ENCODE measurements around the gene PIK3C3. TPM values are rescaled to one million over a fixed set of nuclear protein-coding genes. Genes with fewer than 3 reads are reported as not detected.

The PIK3C3 gene
- total and polyA plus RNA-seq, 8 donors, result 19.7 to 99.5 (median 36.3) TPM

- Histone ChIP-seq H3K27ac (no peak overlapping the region), H3K9me3 (no peaks in the 10 kb centered on the region), H3K36me3 (no peaks in the 10 kb centered on the region), H3K27me3 (peaks cover 0 to 21% (median under 1%) of the 10 kb centered on the region in 3 donors), H3K4me1 (peaks cover 0 to 2% (median under 1%) of the 10 kb centered on the region in 4 donors), H3K4me3 (no peak overlapping the region)
- no peak for TF ChIP-seq POLR2A (IDR thresholded peaks at IDR 0.05)
- TF ChIP-seq CTCF (IDR thresholded peaks at IDR 0.05), result no peak
- no peak for TF ChIP-seq POLR2AphosphoS5 (IDR thresholded peaks at IDR 0.05)
- TF ChIP-seq EP300 (IDR thresholded peaks at IDR 0.05), result no peak
- DNase-seq, result no peak
- intact Hi-C loops (cut with DNase I; ENCODE audit: low total_unique reads), result no loop called here
- WGBS, 5 donors, result 56 to 75% (median 71%) methylated on average over 2 of the region's 2 CpGs
Measured at GRCh38 chr18:41949206-41949920, 5.7 kb upstream of the PIK3C3 start.

- H3K4me3 ChIP-seq, result peak overlapping the region; percentile 78 to 95 (median 86)
- intact Hi-C loops (cut with DNase I; ENCODE audit: low total_unique reads), result no loop called here
- H3K27me3 ChIP-seq, result no peaks in the 10 kb centered on the region
- no peaks in the 10 kb centered on the region for H3K9me3 ChIP-seq
- H3K36me3 ChIP-seq, result peaks cover 3 to 31% (median 29%) of the 10 kb centered on the region in 4 donors
- peaks cover 16 to 38% (median 30%) of the 10 kb centered on the region in 4 donors for H3K4me1 ChIP-seq
- peak overlapping the region in 4 of 5 donors; percentile 81 to 87 (median 83) for H3K27ac ChIP-seq
- 6 to 7% (median 7%) methylated on average over 11 of the region's 11 CpGs for WGBS, 5 donors
- TF ChIP-seq POLR2A (IDR thresholded peaks at IDR 0.05) (no peak), CTCF (IDR thresholded peaks at IDR 0.05) (no peak), EP300 (IDR thresholded peaks at IDR 0.05) (no peak), POLR2AphosphoS5 (IDR thresholded peaks at IDR 0.05) (no peak)
- peak in 1 of 2 donors; percentile 7 for DNase-seq
Measured at GRCh38 chr18:41955688-41956087, 654 bp downstream of the PIK3C3 start.

GRCh38 chr18:41959045-41959444 is 4.0 kb downstream of the PIK3C3 start:
- DNase-seq, result no peak
- intact Hi-C loops (cut with DNase I; ENCODE audit: low total_unique reads), result no loop called here
- 91 to 98% (median 95%) methylated on average over 1 of the region's 1 CpG for whole genome bisulfite sequencing, 5 donors
- Histone ChIP-seq H3K9me3 (no peaks in the 10 kb centered on the region), H3K4me3 (no peak overlapping the region), H3K36me3 (peaks cover 3 to 53% (median 50%) of the 10 kb centered on the region in 4 donors), H3K4me1 (peaks cover 16 to 44% (median 32%) of the 10 kb centered on the region in 4 donors), H3K27ac (no peak overlapping the region), H3K27me3 (no peaks in the 10 kb centered on the region)
- TF ChIP-seq POLR2AphosphoS5 (IDR thresholded peaks at IDR 0.05) (no peak), POLR2A (IDR thresholded peaks at IDR 0.05) (no peak), EP300 (IDR thresholded peaks at IDR 0.05) (no peak), CTCF (IDR thresholded peaks at IDR 0.05) (no peak)

GRCh38 chr18:41965634-41966255 is 10.7 kb downstream of the PIK3C3 start:
- H3K9me3 ChIP-seq, result no peaks in the 10 kb centered on the region
- no peaks in the 10 kb centered on the region for H3K27me3 ChIP-seq
- peaks cover 0 to 74% (median 62%) of the 10 kb centered on the region in 4 donors for H3K36me3 ChIP-seq
- no peak for TF ChIP-seq POLR2A (IDR thresholded peaks at IDR 0.05)
- peaks cover 0 to 45% (median 20%) of the 10 kb centered on the region in 4 donors for H3K4me1 ChIP-seq
- no peak overlapping the region for H3K27ac ChIP-seq
- 79 to 88% (median 82%) methylated on average over 7 of the region's 7 CpGs for WGBS, 5 donors
- DNase-seq, result no peak
- intact Hi-C loops (cut with DNase I; ENCODE audit: low total_unique reads), result no loop called here
- no peak overlapping the region for H3K4me3 ChIP-seq
